Embryonic facial prominence (tissue), 1 donor: ENCODE data around the gene MGP.

ENCODE experiments used
- DNase-seq: peaks from one replicate; pipeline ENCODE4 v3.0.0-alpha.2; 2016; ENCODE audit errors: extremely low spot score

MGP gene

DNA sequence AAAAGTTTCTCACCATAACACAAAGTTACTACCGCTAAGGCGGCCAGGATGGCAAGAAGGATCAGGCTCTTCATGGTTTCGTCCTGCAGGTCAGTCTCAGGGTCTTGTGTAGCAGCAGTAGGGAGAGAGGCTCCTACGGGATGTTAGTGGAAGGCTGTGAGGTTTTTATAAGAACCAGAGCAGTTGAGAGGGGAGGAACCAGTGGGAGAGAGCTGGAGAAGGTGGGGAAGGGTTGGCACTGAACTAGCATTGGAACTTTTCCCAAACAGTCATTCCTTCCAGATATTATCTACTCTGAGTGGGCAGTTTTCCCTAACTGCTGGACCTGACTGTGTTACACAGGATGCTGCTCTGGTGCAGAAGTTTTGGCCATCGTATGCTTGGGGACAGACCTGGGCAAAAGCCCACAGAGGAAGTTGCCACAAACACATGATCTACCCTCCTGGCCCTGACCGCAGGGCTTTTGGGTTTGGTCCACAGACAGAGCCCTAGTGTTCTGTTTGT, at the start of gene MGP:
Gene MGP, minus strand, starts transcription at position 137 of the 504 bp plus-strand sequence. Its CDS starts 63 bp downstream, at position 74.
- no peak for DNase-seq

DNA sequence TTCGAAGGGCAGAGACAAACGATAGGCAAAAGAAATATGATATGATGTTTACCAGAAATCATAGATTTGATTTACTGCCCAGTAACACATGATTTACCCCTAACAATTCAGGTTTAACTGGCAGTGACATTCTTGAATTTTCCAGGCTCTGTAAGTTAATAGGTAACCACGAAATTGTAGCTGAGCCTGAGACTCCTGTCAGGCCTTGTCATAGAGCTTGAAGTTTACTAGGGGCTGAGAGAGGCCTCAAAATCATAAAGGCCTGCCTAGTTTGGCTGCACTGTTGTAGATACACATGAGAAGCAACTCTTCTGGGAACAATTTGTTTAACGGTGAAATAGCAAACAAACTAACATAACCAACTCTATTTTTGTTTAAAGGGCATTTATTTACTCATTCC, 49.4 kb upstream of the MGP start:
- DNase-seq = no peak

DNA sequence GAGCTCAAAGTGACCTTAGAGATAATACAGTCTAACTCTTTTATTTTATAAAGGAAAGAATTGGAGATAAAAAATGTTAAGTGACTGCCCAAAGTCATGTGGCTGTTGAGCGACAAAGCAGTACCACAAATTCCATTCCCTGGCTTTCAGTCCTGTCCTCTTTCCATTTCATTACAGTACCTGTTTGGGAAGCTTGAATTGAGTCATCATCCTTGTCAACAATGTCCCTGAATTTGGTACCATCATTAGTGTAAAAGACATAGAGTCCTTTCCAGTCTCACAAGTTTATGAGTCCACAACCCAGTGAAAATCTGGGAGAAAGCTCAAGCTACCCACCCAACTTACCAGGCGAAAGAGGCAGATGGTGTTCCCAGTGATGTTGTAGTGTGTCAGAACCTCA, 48.9 kb upstream of the MGP start:
- no peak for DNase-seq

GRCh38 chr12:14931791-14932560, 46.3 kb upstream of the MGP start:
- no peak for DNase-seq

- no peak for DNase-seq
Measured at GRCh38 chr12:14931359-14931758, 45.7 kb upstream of the MGP start.

GRCh38 chr12:14930299-14930698, 44.6 kb upstream of the MGP start:
- DNase-seq = no peak

DNA sequence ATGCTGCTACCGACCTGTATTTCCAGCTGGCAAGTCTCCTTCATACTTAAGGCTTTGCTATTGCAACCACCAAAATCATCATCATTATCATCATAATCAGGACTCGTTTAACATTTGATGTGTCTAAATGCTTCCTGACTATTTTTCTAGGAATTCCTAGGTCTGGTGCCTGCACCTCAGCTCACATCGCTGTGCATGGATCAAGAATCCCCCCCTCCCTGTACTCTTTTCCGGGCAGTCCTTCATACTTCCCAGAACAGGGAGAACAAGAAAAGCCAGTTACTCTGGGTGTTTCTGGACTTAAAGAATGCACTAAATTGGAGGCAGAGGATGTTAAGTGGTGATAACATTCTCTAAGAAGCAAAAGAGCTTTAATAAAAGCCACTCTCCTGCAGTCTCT, 43.3 kb upstream of the MGP start:
- DNase-seq = peak; percentile 35

- no peak for DNase-seq
Measured at GRCh38 chr12:14927267-14927666, 41.6 kb upstream of the MGP start.

DNA sequence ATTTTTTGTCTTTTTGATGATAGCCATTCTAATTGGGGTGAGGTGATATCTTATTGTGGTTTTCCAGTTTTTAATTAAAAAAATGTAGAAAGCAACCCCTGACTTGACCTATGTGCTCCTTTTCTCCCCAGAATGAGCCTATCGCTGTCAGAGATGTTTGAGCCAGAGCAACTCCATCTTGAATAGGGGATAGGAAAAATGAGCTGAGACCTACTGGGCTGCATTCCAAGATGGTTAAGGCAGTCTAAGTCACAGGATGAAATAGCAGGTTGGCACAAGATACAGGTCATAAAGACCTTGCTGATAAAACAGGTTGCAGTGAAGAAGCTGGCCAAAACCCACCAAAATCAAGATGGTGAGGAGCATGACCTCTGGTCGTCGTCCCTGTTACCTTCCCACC, 38.9 kb upstream of the MGP start:
- no peak for DNase-seq

- no peak for DNase-seq
Measured at GRCh38 chr12:14923944-14924343, 38.3 kb upstream of the MGP start.

GRCh38 chr12:14921218-14921617, 35.6 kb upstream of the MGP start:
- no peak for DNase-seq

DNA sequence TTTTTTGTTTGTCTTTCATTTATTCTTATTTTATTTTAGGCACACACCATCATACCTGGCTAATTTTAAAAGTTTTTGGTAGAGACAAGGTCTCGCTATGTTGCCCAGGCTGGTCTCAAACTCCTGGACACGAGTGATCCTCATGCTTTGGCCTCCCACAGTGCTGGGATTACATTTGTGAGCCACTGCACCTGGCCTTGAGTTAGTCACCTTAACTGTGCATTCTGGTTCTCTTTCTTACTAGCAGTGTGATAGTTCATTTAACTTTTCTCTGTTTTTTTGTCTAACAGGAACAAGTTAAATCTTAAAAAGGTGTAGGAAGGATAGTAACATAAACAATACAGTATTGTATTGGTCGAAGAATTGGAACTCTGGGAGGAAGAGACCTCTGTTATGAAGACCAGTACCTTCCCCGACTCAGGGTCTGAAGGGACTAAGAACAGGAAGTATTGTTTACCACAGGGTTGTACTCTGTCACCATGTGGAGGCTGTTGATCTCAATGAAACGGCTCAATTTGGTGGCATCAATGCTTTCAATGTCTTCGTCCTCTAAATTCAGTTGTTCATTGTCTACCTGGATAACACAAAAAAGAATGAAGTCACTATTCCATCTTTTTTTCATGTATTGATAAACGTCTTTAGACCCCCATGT, 34.9 kb upstream of the MGP start:
- DNase-seq = no peak

DNA sequence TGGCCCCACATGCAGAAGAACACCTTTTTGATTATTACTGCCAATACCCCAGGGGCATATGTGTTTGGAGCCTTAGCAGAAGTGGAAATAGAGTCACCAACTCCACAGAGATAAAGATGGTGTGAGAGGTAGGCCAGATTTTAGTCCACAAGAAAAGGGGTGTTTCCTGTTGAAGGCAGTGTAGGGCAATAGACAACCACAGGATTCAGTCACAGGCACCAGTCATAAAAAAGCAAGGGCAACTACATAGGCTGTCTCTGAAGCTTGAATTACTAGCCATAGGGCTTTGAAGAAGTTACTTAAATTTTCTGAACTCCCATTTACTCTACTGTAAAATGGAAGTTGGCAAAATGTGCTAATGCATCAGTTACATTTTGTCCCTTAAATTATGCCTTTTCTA, 33.8 kb upstream of the MGP start:
- DNase-seq = no peak

- no peak for DNase-seq
Measured at GRCh38 chr12:14915736-14916135, 30.1 kb upstream of the MGP start.

DNA sequence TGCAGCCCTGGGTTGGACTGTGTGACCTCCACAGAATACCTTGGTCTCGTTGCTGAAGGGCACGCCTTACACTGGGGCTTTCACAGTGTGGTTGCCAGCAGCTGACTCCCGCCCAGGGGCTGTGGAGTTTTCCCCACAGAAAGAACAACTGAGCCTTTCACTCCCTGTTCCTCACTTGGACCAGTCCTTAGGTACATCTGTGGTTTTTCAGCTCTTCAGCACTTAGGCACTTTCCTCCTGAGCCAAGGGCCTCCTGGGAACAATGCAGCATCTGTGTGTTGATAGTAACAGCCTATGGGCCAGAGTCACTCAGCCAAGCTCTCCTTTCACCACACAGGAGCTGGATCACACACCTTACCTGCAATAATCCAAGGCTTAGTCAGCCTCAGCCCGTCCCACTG, 27.7 kb upstream of the MGP start:
- no peak for DNase-seq

DNA sequence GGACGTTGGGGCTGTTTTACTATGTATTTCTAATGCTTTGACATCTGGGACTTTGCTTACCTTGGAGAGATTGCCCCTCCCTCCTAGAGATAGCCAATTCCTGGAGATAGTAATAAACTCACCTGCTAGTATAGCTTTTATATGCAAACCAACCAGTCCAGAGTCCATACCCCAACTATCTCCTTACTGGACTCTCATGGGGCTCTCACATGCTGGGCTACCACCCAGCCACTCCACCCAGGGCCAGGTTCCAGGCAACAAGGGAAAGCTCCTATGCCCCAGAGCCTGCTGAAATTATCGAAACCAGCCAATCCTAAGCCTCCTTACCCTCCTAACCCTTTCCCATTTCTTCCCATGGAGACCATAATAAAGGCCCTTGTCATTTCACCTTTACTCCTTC, 25.5 kb upstream of the MGP start:
- no peak for DNase-seq

- DNase-seq = no peak
Measured at GRCh38 chr12:14910090-14910915, 24.6 kb upstream of the MGP start.

DNA sequence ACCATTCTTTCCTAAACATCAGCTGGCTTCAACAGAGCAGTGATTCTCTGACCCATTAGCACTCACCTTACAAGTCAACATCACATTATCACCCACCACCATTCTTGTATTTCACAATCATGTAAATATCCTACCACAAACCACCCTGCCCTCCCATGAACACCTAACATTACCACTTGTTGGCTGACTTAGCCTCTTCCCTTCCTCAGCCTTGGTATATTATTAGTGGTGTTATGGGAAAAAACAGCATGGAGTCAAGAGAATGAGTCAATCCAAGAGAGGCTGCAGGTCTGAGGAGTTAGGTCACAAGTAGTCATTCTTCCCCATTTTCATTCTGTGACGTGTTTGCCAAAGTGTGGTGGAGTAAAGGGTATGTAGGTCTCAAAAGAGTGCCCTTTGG, 22.3 kb upstream of the MGP start:
- DNase-seq = no peak

DNA sequence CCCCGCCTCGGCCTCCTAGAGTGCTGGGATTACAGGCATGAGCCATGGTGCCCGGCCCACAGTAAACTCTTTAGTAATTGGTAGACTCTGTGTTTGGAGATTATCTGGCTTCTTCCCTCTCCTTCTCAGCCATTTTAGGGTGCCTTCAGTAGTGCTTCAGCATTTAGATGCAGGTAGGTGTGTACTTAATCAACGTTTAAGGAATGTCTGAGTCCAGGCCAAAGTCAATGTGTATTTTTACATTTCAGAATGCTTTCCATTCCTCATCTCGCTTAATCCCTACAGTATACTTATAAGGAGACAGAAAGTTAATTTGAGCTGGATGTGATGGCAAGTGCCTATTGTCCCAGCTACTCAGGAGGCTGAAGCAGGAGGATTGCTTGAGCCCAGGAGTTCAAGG, 20.5 kb upstream of the MGP start:
- no peak for DNase-seq

DNA sequence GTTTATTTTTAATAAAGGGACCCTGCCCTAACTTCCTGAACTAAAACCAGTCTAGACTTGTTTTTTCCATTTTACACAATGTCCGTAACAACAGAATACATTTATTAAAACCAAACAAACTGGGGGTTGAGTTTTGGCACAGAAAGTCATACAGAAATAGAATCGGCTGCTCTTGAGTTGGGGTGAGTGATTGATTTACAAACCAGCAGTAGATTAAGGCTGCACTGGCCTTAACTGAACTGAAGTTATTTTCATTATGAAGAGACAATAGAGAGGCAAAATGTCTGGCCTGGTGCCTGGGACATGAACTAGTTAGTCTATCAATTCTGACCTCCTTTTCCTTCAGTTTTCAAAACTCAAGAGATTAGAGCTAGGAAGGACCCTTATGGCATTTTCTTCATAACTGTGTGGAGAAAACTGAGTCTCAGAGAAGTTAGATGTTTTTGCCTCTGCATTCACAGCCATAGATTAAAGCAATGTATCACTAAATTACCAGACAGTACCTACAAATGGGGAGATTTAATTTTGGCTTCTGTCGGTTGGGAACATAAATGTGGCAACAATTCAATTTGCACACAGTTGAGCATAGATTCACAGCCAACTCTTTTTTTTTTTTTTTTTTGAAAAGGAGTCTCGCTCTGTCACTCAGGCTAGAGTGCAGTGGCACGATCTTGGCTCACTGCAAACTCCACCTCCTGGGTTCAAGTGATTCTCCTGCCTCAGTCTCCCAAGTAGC, 19.8 kb upstream of the MGP start:
- no peak for DNase-seq

GRCh38 chr12:14904854-14905253, 19.2 kb upstream of the MGP start:
- no peak for DNase-seq
